BLaER1 (cell line): ENCODE data around the gene ZNF512B.

Source experiments
- H3K27ac ChIP-seq: shearing (Covaris generic); formaldehyde crosslinking; 2 replicates; pipeline ENCODE4 v1.8.1; 2022
- H3K27me3 ChIP-seq: shearing (Covaris generic); formaldehyde crosslinking; 2 replicates; pipeline ENCODE4 v1.8.1; 2022
- H3K36me3 ChIP-seq: shearing (Covaris generic); formaldehyde crosslinking; 2 replicates; pipeline ENCODE4 v1.8.1; 2022
- H3K4me1 ChIP-seq: shearing (Covaris generic); formaldehyde crosslinking; 2 replicates; pipeline ENCODE4 v1.8.1; 2022
- H3K4me2 ChIP-seq: shearing (Covaris generic); formaldehyde crosslinking; 2 replicates; pipeline ENCODE4 v1.8.1; 2022
- H3K4me3 ChIP-seq: shearing (Covaris generic); formaldehyde crosslinking; 2 replicates; pipeline ENCODE4 v1.8.1; 2022
- H3K9ac ChIP-seq: shearing (Covaris generic); formaldehyde crosslinking; 2 replicates; pipeline ENCODE4 v1.8.1; 2022
- H3K9me3 ChIP-seq: shearing (Covaris generic); formaldehyde crosslinking; 2 replicates; pipeline ENCODE4 v1.8.1; 2022
- H4K20me1 ChIP-seq: shearing (Covaris generic); formaldehyde crosslinking; 2 replicates; pipeline ENCODE4 v1.8.1; 2022
- Cebpa-rat ChIP-seq: shearing (Covaris generic); IDR thresholded peaks from 2 replicates; pipeline ENCODE4 v1.8.1; 2022

Gene ZNF512B

DNA sequence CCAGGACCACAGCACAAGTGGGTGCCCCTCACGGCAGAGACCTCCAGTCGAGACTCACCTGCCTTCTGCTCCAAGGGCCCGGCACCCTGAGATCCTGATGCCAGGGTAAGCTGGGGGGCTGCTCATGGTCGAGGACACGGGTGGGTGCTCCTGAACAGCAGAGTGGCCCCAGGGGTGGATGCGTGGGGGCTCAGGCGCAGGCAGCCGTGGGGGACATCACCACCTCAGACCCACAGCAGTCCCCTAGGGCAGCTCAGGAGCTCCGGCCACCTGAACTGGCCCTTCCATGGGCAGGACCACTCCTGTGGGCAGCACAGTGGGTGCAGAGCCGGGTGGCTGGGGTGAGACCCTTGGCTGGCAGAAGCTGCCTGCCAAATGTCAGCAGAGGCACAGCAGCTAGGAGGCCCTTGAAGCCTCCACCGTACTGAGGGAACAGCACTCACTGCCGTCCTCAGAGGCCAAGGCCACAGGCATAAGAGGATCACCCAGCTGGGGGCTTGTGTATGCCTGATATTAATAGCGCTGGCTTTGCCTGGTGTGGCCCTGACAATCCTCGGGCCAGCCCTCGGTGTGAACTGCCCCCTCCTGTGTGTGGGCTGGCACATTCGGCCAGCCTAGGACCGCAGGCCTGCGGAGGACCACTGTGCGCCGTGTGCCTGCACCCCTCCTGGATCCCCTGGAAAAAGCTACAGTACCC, 18.9 kb downstream of the ZNF512B start:
- Histone ChIP-seq H4K20me1 (peaks cover 100% of the 10 kb centered on the region), H3K4me1 (peaks cover 88% of the 10 kb centered on the region), H3K27ac (peak overlapping the region; percentile 81), H3K9me3 (no peaks in the 10 kb centered on the region), H3K4me2 (peak overlapping the region; percentile 96), H3K27me3 (no peaks in the 10 kb centered on the region), H3K4me3 (peak overlapping the region; percentile 60), H3K9ac (peak overlapping the region; percentile 75), H3K36me3 (peaks cover 16% of the 10 kb centered on the region)
- no peak for TF ChIP-seq Cebpa-rat

DNA sequence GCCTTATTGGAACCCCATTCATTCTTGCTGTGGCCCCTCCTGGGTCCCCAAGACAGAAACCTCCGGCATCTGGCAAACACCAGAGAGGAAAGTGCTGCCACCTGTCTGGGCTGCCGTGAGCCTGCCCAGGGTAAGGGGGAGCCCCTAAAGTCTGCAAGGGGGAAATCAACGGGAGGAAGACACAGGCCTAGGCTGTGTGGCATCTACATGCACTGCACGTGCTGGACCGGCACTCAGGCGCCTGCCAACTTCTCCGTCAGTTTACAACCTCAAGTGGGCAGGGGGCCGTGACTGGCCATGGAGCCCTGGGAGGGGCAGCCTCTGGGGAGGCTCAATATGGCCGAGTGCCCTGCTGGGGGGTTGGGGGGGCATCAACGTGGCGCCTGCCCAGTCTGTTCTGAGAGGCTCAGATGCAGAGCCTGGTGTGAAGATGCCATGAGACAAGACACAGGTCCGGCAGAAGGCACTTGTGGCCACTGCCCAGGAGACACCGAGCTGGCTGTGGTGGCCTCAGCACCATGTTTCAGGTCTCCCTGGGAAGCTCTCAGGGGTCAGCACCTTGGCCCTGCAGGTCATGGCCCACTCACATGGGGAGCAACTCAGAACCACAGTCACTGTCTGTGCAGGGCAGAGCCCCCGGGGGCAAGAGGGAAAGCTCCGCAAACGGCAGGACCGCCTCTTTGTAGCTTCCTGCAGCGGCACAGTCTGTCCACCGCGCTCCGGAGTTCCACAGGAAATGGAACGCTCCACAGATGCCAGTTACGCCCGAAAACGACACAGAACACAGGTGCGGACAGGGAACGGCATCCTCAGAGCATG, 21.9 kb downstream of the ZNF512B start:
- Histone ChIP-seq H3K4me2 (peak overlapping the region; percentile 96), H3K27ac (peak overlapping the region; percentile 49), H3K4me1 (peaks cover 69% of the 10 kb centered on the region), H3K9me3 (no peaks in the 10 kb centered on the region), H4K20me1 (peaks cover 100% of the 10 kb centered on the region), H3K9ac (peak overlapping the region; percentile 65), H3K27me3 (no peaks in the 10 kb centered on the region), H3K36me3 (peaks cover 46% of the 10 kb centered on the region), H3K4me3 (peak overlapping the region; percentile 59)
- no peak for TF ChIP-seq Cebpa-rat

DNA sequence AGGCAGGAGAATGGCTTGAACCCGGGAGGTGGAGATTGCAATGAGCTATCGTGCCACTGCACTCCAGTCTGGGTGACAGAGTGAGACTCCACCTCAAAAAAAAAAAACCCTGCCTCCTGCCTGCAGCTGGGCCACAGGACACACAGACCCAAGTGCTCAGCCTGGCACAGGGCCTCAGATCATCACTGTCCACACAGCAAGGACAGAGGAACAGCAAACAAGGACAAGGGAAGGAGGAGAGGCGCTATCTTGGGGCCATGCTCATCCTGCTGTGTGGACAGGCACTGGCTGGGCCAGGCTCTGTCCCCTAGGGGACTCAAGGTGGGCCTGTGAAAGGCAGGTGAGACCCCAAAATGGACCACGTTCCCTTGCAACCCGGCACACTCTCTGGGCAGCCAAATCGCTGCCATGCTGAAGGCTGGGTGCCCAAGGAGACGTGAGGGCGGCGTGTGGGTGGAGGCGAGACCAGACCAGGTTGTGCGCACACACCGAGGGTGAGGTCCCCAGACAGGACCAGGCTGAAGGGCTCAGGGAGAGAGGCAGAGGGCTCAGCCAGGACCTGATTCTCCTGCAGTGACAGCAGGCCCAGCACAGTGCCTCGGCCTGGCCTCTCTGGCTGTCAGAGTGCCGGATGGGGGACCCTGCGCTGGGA, 22.6 kb downstream of the ZNF512B start:
- TF ChIP-seq Cebpa-rat: no peak
- H3K27ac ChIP-seq: peak overlapping the region; percentile 49

DNA sequence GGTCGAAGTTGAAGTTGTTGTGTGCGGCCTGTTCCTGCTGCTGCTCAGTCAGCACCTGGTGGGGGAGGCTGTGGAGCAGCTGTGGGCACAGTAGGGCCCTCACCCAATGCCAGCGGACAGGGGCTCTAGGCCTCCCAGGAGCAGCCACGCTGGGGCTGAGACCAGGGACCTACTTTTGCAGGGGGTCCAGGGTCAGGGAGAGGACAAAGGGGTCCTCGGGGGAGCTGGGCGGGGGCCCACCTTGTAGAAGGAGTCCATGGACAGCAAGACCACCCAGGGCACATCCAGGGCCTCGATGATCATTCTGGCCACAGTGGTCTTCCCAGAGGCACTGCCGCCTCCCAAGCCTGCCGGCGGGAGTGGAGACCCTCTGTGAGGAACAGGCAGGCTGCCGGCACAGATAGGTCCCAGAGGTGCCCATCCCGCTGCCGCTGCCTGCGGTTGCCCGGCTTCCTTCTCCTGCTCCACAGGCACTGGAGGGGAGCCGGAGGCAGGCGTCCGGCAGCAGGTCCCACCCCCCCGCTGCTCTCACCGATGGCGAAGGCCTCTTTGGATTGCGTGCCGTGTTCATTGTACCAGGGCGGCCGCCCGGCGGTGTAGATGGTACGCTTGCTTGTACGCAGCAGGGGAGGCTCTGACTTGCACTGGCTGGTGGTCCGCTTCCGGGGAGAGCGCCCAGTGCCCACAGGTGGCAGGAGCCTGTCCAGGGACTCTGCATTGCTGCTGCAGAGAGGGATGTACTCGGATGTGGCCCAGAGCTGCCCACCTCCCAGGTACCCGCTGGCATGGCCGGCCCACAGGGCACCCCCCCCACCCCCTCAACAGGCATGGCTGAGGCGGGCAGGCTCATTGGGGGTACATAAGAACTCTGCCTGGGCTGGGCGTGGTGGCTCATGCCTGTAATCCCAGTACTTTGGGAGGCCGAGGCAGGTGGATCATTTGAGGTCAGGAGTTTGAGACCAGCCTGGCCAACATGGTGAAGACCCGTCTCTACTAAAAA, 23.5 kb downstream of the ZNF512B start:
- Histone ChIP-seq H4K20me1 (peaks cover 96% of the 10 kb centered on the region), H3K4me2 (0 out of 2 replicates have a peak overlapping the region, but pooled peaks have one; percentile 96), H3K27ac (no peak overlapping the region), H3K27me3 (no peaks in the 10 kb centered on the region), H3K9me3 (no peaks in the 10 kb centered on the region), H3K9ac (no peak overlapping the region), H3K4me1 (peaks cover 63% of the 10 kb centered on the region), H3K36me3 (peaks cover 51% of the 10 kb centered on the region), H3K4me3 (no peak overlapping the region)
- no peak for TF ChIP-seq Cebpa-rat

More for the DNA sequence above, 22.6 kb downstream of the ZNF512B start:
- Histone ChIP-seq H3K9me3 (no peaks in the 10 kb centered on the region), H3K4me3 (no peak overlapping the region), H3K9ac (peak overlapping the region; percentile 65), H4K20me1 (peaks cover 100% of the 10 kb centered on the region), H3K36me3 (peaks cover 51% of the 10 kb centered on the region), H3K4me1 (peaks cover 68% of the 10 kb centered on the region), H3K27me3 (no peaks in the 10 kb centered on the region), H3K4me2 (peak overlapping the region; percentile 96)

DNA sequence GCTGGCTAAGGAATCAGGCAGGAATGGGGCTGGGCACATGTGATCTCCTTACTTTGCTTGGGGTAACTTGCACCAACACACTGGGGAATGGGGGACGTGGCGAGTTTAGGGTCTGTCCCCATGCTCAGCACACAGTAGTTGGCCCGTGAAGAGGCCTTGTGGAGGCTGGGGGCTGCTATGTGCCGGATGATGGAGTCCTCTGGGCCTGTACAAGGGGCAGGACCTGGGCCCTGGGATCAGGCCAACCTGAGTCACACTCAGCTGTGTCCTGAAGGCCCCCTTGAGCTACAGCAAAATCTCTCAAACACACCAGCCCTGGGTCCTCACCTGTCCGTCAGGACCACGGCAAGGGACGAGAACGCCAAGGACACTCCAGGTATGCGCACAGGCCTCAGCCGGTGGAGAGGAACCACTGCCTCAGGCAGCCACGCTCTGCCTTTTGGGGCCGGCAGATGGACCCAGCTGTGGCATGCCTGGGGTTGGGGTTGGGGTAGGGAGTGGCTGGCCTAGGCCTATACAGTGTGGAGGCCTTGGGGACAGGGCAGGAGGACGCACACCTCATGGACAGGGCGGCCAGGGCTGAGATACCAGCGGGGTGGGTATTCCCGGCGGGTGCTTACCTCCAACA, 24.6 kb downstream of the ZNF512B start:
- Histone ChIP-seq H3K9ac (no peak overlapping the region), H3K4me2 (no peak overlapping the region), H3K27ac (no peak overlapping the region), H3K36me3 (peaks cover 57% of the 10 kb centered on the region), H4K20me1 (peaks cover 96% of the 10 kb centered on the region), H3K27me3 (no peaks in the 10 kb centered on the region), H3K9me3 (no peaks in the 10 kb centered on the region), H3K4me1 (peaks cover 63% of the 10 kb centered on the region), H3K4me3 (no peak overlapping the region)
- TF ChIP-seq Cebpa-rat: no peak

DNA sequence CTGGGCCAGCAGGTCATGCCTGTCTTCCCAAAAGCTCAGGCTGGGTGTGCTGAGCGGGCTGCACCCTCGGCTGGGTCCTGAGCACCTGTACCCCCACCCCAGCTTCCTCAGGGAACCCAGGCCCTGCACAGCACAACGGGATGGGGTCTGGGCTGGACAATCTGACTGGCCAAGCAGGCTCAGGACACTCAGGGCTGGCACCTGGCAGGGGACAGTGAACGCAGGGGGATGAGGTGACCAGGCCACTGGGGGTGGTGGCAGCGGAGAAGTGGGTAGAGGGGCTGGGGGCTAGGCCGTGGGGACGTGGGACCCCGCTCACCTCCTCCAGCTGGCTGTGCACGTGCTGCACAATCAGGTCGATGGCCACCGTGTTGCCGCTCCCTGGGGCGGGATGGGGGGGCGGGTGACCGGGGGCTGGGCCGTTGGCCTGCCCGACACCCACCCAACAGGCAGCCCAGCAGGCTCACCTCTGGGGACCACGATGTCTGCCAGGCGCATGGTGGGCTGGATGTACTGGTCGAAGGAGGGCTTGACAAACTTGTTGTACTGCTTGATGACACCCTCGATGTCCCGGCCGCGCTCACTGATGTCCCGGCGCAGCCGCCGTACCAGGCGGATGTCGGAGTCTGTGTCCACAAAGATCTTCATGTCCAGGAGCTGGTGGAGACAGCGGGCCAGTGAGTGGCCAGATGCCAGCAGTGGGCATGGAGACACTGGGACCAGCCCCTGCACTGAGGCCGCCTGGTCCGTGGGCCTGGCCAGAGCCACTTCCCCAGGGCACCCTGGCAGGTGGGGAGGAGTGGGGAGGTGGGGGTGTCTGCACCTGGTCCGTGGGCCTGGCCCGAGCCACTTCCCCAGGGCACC, 25.4 kb downstream of the ZNF512B start:
- Histone ChIP-seq H3K36me3 (peaks cover 65% of the 10 kb centered on the region), H3K9ac (no peak overlapping the region), H4K20me1 (peaks cover 96% of the 10 kb centered on the region)

DNA sequence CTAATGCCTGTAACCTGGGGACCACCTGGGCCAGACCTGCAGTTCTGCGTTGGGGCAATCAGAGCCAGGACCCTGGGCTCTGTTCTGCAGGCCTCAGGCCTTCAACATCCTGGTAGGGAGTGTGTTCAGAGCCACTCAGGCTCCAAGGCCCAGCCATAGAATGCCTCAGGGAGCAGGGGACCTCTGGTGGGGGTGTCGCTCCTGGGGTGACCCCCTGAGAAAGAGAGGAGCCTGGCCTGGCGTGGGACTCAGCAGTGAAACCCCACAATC, 26.0 kb downstream of the ZNF512B start:
- Histone ChIP-seq H3K9ac (no peak overlapping the region), H3K4me2 (no peak overlapping the region)

More for the DNA sequence above, 25.4 kb downstream of the ZNF512B start:
- Histone ChIP-seq H3K9me3 (no peaks in the 10 kb centered on the region), H3K4me3 (no peak overlapping the region), H3K27ac (no peak overlapping the region), H3K4me1 (peaks cover 59% of the 10 kb centered on the region), H3K27me3 (no peaks in the 10 kb centered on the region), H3K4me2 (no peak overlapping the region)
- no peak for TF ChIP-seq Cebpa-rat

More for the DNA sequence above, 26.0 kb downstream of the ZNF512B start:
- TF ChIP-seq Cebpa-rat: no peak
- H3K4me3 ChIP-seq: no peak overlapping the region
- H3K4me1 ChIP-seq: peaks cover 54% of the 10 kb centered on the region
- peaks cover 71% of the 10 kb centered on the region for H3K36me3 ChIP-seq
- no peak overlapping the region for H3K27ac ChIP-seq
- H3K9me3 ChIP-seq: no peaks in the 10 kb centered on the region
- H3K27me3 ChIP-seq: no peaks in the 10 kb centered on the region
- H4K20me1 ChIP-seq: peaks cover 96% of the 10 kb centered on the region
